Duodenal mucosa (tissue), 2 donors: ENCODE results near the gene SRXN1.

Experiments
- H3K27ac ChIP-seq: one replicate; pipeline ENCODE4 v1.7.0; 2013; ENCODE audit warnings: low read depth, low read length
- H3K27me3 ChIP-seq, 2 donors: one replicate each; pipeline ENCODE4 v1.7.0; 2013; ENCODE audit warnings: low read length in 2 of 2, control low read depth in 1 of 2; ENCODE audit not compliant: insufficient read depth in 2 of 2, control insufficient read depth in 1 of 2
- H3K36me3 ChIP-seq, 2 donors: one replicate each; pipeline ENCODE4 v1.7.0; 2013; ENCODE audit warnings: low read length in 2 of 2, control low read depth in 1 of 2; ENCODE audit not compliant: insufficient read depth in 2 of 2, control insufficient read depth in 1 of 2
- H3K4me1 ChIP-seq, 2 donors: one replicate each; pipeline ENCODE4 v1.7.0; 2013; ENCODE audit warnings: low read length in 2 of 2, control low read depth in 1 of 2; ENCODE audit not compliant: insufficient read depth in 2 of 2, control insufficient read depth in 1 of 2
- H3K4me3 ChIP-seq, 2 donors: one replicate each; pipeline ENCODE4 v1.7.0; 2013; ENCODE audit warnings: low read length in 2 of 2, low read depth in 1 of 2
- H3K9ac ChIP-seq, 2 donors: one replicate each; pipeline ENCODE4 v1.7.0; 2013; ENCODE audit warnings: low read length in 2 of 2, low read depth in 1 of 2
- H3K9me3 ChIP-seq, 2 donors: one replicate each; pipeline ENCODE4 v1.7.0; 2013; ENCODE audit warnings: low read length in 2 of 2, control low read depth in 1 of 2; ENCODE audit not compliant: control insufficient read depth in 1 of 2

The SRXN1 gene

DNA sequence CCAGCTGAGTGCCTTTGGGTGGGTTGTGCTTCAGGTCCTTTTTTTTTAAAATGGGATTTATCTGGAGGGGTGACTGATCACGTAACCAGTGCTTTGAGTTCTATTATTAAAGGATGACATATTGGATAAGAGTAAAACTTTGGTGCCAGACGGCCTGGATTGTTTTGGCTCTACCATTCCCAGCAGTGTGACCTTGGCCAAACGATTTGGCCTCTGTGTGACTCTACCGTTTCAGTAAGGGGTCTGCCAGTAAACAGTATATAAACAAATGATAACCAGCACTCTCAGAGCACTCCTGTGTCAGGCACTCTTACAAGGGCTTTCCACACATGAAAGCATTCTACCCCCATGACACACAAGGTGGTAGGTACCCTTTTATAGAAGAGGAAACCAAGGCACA lies 13.9 kb upstream of the SRXN1 start:
- Histone ChIP-seq H3K9me3 (no peaks in the 10 kb centered on the region), H3K36me3 (no peaks in the 10 kb centered on the region), H3K9ac (no peak overlapping the region), H3K27ac (no peak overlapping the region), H3K4me1 (no peaks in the 10 kb centered on the region), H3K4me3 (no peak overlapping the region), H3K27me3 (peaks cover 40 to 52% of the 10 kb centered on the region in 2 donors)

DNA sequence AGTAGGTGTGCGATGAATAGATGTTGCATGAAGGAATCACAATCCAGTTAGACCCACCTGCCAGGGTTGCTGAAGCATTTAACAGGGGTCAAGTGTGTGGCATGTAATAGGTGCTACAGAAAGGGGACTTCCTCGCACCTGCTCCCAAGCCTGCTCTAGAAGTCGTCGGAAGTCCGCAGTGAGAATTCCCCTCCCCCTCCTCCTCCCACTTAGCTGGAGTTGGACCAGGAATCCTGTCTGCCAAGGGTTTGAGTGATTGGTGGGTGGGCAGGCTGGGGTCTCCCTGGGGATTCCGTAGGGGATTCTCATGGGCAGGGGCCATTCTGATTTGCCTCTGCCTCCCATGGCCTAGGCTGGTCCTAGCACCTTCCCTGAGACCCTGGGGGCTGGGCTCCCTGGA lies 12.3 kb upstream of the SRXN1 start:
- Histone ChIP-seq H3K36me3 (no peaks in the 10 kb centered on the region), H3K27ac (no peak overlapping the region), H3K27me3 (peaks cover 44 to 57% of the 10 kb centered on the region in 2 donors), H3K4me1 (no peaks in the 10 kb centered on the region), H3K9ac (no peak overlapping the region), H3K4me3 (no peak overlapping the region), H3K9me3 (no peaks in the 10 kb centered on the region)

DNA sequence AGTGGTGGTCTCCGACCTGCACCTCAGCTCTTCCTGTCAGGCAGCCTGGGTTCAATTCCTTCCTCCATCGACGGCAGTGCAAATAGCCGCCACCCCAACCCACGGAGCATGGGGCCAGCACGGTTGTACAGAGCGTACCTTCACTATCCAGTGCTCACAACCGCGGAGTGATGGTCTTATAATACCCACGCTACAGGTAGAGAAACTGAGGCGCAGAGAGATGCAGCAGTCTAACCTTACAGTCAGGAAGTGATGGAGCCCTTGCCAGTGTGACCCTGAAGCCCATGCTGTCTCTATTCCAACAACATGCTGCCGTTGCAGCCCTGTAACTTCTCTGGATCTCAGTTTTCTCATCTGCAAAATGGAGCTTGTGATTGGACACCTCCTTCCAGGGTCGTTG lies 11.6 kb upstream of the SRXN1 start:
- no peak overlapping the region for H3K27ac ChIP-seq
- H3K36me3 ChIP-seq, result no peaks in the 10 kb centered on the region
- H3K9me3 ChIP-seq, result no peaks in the 10 kb centered on the region
- no peak overlapping the region for H3K9ac ChIP-seq
- no peaks in the 10 kb centered on the region for H3K4me1 ChIP-seq
- peaks cover 46 to 58% of the 10 kb centered on the region in 2 donors for H3K27me3 ChIP-seq
- H3K4me3 ChIP-seq, result no peak overlapping the region

DNA sequence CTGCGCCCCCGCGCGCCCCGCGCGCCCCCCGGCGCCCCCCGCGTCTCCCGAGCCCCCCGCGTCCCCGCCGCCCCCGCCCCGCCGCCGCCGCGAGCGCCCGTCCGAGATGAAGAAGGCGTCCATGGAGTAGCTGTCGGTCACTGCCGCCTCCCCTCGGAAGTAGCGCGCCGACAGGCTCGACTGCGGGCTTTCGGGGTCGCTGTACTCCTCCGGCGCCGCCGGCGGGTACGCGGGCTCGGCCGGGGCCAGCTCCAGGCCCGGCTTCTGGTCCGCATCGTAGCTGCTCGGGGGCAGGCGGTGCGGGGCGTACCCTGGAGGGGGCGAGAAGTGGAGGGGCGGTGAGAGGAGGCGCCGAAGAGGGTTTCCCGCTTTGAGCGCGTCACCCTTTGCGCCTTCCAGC lies 11.2 kb upstream of the SRXN1 start:
- no peaks in the 10 kb centered on the region for H3K9me3 ChIP-seq
- peaks cover 50 to 63% of the 10 kb centered on the region in 2 donors for H3K27me3 ChIP-seq
- no peaks in the 10 kb centered on the region for H3K36me3 ChIP-seq

DNA sequence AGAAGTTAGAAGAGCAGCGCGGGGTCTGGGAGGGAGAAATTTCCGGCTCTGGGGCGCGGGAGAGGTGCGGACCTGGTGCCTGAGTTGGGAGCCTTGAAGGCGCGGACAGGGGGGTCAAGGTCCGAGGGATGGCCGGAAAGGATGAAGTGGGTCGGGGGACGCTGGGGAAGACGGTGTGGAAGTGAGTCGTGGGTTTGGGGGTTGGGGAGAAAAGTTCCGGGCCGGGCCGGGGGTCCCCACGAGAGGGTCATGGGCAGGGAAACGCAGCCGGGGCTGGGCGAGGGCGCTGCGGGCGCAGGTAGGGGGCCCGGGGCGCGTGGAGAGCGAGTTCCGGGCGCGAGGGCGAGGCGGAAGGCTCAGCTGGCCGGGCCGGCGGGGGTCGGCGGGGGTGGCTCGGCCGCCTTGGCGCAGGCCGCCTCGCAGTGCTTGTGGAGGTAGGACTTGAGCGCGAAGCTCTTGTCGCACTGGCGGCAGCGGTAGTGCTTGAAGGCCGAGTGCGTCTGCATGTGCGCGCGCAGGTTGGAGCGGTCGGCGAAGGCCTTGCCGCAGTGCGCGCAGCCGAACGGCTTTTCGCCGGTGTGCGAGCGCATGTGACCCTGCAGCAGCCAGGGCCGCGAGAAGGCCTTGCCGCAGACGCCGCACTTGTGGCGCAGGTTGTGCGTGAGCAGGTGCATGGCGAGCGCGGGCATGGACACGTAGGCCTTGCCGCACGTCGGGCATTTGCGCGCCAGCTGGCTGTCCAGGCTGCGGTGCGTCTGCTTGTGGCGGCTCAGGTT lies 10.5 kb upstream of the SRXN1 start:
- no peak overlapping the region for H3K27ac ChIP-seq
- no peak overlapping the region for H3K9ac ChIP-seq
- H3K36me3 ChIP-seq, result no peaks in the 10 kb centered on the region
- peaks cover 54 to 63% of the 10 kb centered on the region in 2 donors for H3K27me3 ChIP-seq
- no peak overlapping the region for H3K4me3 ChIP-seq
- peaks cover 0 to under 1% of the 10 kb centered on the region in 2 donors for H3K4me1 ChIP-seq
- no peaks in the 10 kb centered on the region for H3K9me3 ChIP-seq

More for the DNA sequence above, 11.2 kb upstream of the SRXN1 start:
- Histone ChIP-seq H3K4me3 (no peak overlapping the region), H3K4me1 (no peaks in the 10 kb centered on the region), H3K9ac (no peak overlapping the region), H3K27ac (no peak overlapping the region)

DNA sequence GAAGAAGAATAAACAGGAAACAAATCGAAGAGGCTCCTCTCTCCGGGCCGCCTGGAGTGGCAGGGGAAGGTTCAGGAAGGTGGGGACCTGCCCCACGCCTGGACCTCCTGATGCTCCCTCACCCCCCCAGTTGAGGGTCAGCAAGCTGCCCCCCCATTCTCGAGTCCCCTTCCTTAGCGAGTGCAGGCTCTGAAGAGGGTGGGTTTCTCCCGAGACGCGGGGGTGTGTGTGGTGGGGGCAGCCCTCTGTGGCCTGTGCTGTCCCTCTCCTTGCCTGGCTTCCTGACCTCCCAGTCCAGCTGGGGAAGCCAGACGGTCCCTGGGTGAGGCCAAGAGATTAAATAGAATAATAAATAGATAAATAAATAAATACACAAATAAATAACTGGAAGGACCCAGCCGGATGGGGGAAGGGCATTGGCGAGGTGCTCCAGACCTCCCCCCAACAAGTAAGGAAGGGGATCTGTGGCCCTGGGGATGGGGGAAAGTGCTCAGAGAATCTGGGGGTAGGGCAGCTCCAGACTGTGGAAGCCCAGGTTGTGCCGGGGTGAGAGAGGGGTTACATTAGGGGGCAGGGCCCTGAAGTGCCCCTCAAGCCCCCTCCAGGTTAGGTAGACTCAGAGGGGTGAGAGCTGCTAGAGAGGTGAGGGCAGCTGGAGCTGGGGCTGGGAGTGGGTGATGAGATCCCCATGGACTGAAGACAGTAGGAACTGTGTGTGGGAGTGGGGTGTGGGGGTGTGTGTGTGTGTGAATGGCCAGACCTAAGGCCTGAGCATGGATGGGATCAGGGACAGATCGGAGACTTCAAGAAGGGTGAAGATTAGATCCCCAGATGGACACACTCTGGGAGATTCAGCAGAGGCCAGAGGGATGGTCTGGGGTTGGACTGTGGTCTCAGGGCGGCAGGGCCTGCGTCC lies 9.5 kb upstream of the SRXN1 start:
- no peaks in the 10 kb centered on the region for H3K9me3 ChIP-seq
- H3K9ac ChIP-seq, result no peak overlapping the region
- no peaks in the 10 kb centered on the region for H3K36me3 ChIP-seq
- no peak overlapping the region for H3K27ac ChIP-seq
- peaks cover 59 to 63% of the 10 kb centered on the region in 2 donors for H3K27me3 ChIP-seq
- H3K4me1 ChIP-seq, result peaks cover 0 to 3% of the 10 kb centered on the region in 2 donors
- H3K4me3 ChIP-seq, result no peak overlapping the region

DNA sequence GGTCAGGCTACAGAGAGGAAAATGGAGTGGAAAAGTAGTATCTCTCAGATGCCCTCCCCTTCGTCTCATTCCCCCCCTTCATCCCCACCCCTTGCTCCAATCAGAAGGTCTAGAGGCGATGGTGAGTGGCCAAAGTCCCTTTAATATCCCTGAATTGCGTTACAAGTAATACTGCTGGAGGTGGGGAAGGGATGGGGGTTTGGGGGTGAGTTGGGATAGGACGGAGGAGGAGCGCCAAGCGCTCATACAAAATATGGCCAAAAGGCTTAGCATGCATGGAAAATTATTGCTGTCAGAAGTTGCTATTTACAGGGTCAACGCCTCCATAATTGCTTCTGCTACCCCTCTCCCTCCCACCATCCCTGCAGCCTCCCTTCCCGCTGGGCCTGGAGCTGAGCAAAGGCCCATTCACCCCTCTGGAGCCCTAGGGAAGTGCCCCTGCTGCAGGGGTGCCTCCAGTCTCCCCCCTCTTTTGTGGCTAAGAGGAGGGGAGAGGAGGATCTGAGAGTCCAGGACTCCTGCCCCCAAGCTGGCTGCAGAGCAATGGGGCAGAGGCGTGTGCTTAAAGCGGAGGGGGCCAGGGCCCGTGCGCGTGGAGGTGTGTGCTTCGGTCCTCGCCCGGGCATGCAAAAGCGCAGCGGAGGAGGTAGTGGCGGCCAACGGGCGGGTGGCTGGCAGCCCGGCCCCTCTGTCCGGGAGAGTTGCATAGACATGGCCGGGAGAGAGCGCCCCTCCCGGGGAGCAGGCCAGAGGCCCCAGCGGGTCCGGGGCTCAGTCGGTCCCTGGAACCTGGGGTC lies 8.7 kb upstream of the SRXN1 start:
- Histone ChIP-seq H3K27ac (no peak overlapping the region), H3K4me1 (peaks cover 0 to 3% of the 10 kb centered on the region in 2 donors), H3K36me3 (no peaks in the 10 kb centered on the region), H3K9me3 (no peaks in the 10 kb centered on the region), H3K9ac (no peak overlapping the region), H3K27me3 (peaks cover 59 to 60% of the 10 kb centered on the region in 2 donors), H3K4me3 (no peak overlapping the region)

DNA sequence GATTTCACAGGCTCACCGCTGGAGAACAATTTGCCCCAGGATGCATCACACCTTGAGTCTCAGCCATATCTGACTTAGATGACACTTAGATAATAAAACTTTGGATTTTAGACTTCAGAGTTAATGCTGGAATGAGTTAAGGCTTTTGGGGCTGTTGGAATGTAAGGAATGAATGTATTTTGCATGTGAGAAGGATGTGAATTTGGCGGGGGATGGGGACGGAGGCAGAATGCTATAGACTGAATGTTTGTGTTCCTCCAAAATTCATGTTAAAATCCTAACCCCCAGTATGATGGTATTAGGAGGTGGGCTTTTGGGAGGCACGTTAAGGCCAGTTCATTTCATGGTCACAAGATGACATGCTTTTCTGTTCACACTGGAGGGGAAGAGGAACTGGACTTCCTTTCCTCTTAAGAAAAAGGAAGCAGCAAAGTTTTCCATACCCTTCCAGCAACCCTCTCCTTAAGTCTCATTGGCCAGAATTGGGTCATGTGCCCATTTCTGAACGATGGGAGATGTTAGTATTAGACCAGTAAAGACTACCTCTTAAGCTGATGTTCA lies 5.8 kb upstream of the SRXN1 start:
- Histone ChIP-seq H3K4me1 (peaks cover 6 to 7% of the 10 kb centered on the region in 2 donors), H3K27ac (no peak overlapping the region), H3K9me3 (no peaks in the 10 kb centered on the region), H3K4me3 (no peak overlapping the region), H3K27me3 (peaks cover 36 to 41% of the 10 kb centered on the region in 2 donors), H3K36me3 (no peaks in the 10 kb centered on the region), H3K9ac (no peak overlapping the region)

DNA sequence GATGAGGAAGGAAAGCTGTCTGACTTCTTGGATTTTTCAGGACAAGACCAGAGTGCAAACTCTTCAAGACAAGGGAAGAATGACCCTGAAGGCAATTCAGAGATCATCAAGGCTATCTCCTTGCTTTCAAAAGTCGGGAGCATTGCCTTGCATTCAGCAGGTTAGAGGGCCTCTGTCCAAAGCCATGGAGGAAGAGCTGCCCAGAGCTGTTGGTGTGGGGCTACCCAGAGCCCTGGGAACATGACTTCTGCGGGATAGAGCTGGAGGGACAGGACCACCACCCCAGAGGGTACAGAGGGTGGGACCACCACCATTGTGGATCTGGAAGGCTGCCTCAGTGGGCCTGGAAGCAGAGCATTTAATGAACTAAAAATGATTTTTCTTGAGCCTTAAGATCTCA lies 5.2 kb upstream of the SRXN1 start:
- no peaks in the 10 kb centered on the region for H3K36me3 ChIP-seq
- H3K27me3 ChIP-seq, result peaks cover 30 to 36% of the 10 kb centered on the region in 2 donors

More for the DNA sequence above, 5.2 kb upstream of the SRXN1 start:
- H3K4me3 ChIP-seq, result no peak overlapping the region
- H3K9ac ChIP-seq, result no peak overlapping the region
- no peak overlapping the region for H3K27ac ChIP-seq
- H3K4me1 ChIP-seq, result peaks cover 9 to 11% of the 10 kb centered on the region in 2 donors
- H3K9me3 ChIP-seq, result no peaks in the 10 kb centered on the region
